ENCODE measurements around the gene SETDB2. TPM values are rescaled to one million over a fixed set of nuclear protein-coding genes. Genes with fewer than 3 reads are reported as not detected.

SETDB2 gene
- total RNA-seq, 1 experiment from 2014 or later = 7.3 TPM

DNA sequence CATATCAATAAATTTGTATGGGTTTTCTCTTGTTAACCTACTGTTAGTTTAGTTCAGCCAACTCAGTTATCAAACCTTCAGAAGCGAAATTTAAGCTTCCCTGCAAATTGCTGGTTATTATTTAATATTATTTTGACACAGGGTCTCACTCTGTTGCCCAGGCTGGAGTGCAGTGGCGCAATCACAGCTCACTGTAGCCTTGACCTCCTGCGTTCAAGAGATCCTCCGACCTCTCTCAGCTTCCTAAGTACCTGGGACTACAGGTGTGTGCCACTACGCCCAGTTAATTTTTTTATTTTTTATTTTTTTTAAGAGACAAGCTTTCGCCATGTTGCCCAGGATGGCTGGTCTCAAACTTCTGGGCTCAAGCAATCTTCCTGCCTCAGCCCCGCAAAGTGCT, 6.4 kb upstream of the SETDB2 start:
- Mint-ChIP-seq H3K27ac (ENCODE audit: low read depth, unreplicated experiment) (peak overlapping the region; percentile 44), H3K36me3 (ENCODE audit: insufficient read depth, unreplicated experiment) (peaks cover 6% of the 10 kb centered on the region), H3K27me3 (ENCODE audit: insufficient read depth, unreplicated experiment) (no peaks in the 10 kb centered on the region), H3K4me3 (ENCODE audit: unreplicated experiment) (no peak overlapping the region), H3K4me1 (ENCODE audit: insufficient read depth, unreplicated experiment) (peaks cover 10% of the 10 kb centered on the region), H3K9me3 (ENCODE audit: unreplicated experiment) (no peaks in the 10 kb centered on the region)
- ChIA-PET POLR2A (no interaction called here), CTCF (interaction anchor here (0.6 to 1.3 kb wide), 3 partner anchors 10 to 197 kb away, joined by 3 to 6 read pairs (median 3); no protein-coding TSS in a partner anchor)
- DNase-seq (ENCODE audit: unreplicated experiment) = no peak
- intact Hi-C loops (cut with micrococcal nuclease) = loop anchor here (1.0 kb wide), 1 partner anchor 136 kb away; no protein-coding TSS in a partner anchor
- BruUV-seq (replicated peaks) = no TSS peak
- TF ChIP-seq, protein P1, sequence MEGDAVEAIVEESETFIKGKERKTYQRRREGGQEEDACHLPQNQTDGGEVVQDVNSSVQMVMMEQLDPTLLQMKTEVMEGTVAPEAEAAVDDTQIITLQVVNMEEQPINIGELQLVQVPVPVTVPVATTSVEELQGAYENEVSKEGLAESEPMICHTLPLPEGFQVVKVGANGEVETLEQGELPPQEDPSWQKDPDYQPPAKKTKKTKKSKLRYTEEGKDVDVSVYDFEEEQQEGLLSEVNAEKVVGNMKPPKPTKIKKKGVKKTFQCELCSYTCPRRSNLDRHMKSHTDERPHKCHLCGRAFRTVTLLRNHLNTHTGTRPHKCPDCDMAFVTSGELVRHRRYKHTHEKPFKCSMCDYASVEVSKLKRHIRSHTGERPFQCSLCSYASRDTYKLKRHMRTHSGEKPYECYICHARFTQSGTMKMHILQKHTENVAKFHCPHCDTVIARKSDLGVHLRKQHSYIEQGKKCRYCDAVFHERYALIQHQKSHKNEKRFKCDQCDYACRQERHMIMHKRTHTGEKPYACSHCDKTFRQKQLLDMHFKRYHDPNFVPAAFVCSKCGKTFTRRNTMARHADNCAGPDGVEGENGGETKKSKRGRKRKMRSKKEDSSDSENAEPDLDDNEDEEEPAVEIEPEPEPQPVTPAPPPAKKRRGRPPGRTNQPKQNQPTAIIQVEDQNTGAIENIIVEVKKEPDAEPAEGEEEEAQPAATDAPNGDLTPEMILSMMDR (IDR thresholded peaks at IDR 0.05; ENCODE audit: unreplicated experiment) = no peak

- intact Hi-C loops (cut with micrococcal nuclease) = loop anchor here (5.0 kb wide), 1 partner anchor 498 kb away; the partner anchor contains the start of gene SPRYD7
- CTCF ChIA-PET = interaction anchor here (0.9 kb wide), 2 partner anchors 8 to 160 kb away, joined by 3 read pairs; no protein-coding TSS in a partner anchor
- POLR2A ChIA-PET = interaction anchor here (0.8 kb wide), 1 partner anchor 54 kb away, joined by 3 read pairs; no protein-coding TSS in a partner anchor
Observed at GRCh38 chr13:49439609-49440008, 4.5 kb upstream of the SETDB2 start.

DNA sequence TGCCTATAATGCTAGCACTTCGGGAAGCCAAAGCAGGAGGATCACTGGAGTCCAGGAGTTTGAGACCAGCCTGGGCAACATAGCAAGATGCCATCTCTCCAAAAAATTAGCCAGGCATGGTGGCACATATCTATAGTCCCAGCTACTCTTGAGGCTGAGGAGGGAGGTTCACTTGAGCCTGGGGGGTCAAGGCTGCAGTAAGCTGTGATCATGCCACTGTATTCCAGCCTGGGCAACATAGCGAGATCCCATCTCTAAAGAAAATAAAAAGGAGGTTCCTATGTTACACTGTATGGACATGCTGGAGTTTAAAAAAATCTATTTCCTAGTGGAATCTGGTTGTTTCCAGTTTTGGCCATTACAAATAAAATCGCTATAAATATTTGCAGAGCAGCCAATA, 2.8 kb upstream of the SETDB2 start:
- Mint-ChIP-seq H3K36me3 (ENCODE audit: insufficient read depth, unreplicated experiment) (peaks cover 6% of the 10 kb centered on the region), H3K9me3 (ENCODE audit: unreplicated experiment) (no peaks in the 10 kb centered on the region), H3K4me1 (ENCODE audit: insufficient read depth, unreplicated experiment) (peaks cover 13% of the 10 kb centered on the region), H3K27ac (ENCODE audit: low read depth, unreplicated experiment) (no peak overlapping the region), H3K27me3 (ENCODE audit: insufficient read depth, unreplicated experiment) (no peaks in the 10 kb centered on the region), H3K4me3 (ENCODE audit: unreplicated experiment) (no peak overlapping the region)
- no peak for DNase-seq (ENCODE audit: unreplicated experiment)
- TF ChIP-seq, protein P1 (IDR thresholded peaks at IDR 0.05; ENCODE audit: unreplicated experiment) = no peak
- ChIA-PET POLR2A (interaction anchor here (1.2 kb wide), 1 partner anchor 67 kb away, joined by 4 read pairs; no protein-coding TSS in a partner anchor), CTCF (interaction anchor here (0.5 kb wide), 1 partner anchor 94 kb away, joined by 3 read pairs; no protein-coding TSS in a partner anchor)
- intact Hi-C loops (cut with micrococcal nuclease) = loop anchor here (5.0 kb wide), 1 partner anchor 496 kb away; the partner anchor contains the start of gene SPRYD7
- BruUV-seq (replicated peaks) = no TSS peak

More at GRCh38 chr13:49439609-49440008, 4.5 kb upstream of the SETDB2 start:
- Mint-ChIP-seq H3K4me3 (ENCODE audit: unreplicated experiment) (no peak overlapping the region), H3K36me3 (ENCODE audit: insufficient read depth, unreplicated experiment) (peaks cover 6% of the 10 kb centered on the region), H3K9me3 (ENCODE audit: unreplicated experiment) (no peaks in the 10 kb centered on the region), H3K27me3 (ENCODE audit: insufficient read depth, unreplicated experiment) (no peaks in the 10 kb centered on the region), H3K4me1 (ENCODE audit: insufficient read depth, unreplicated experiment) (peaks cover 10% of the 10 kb centered on the region), H3K27ac (ENCODE audit: low read depth, unreplicated experiment) (no peak overlapping the region)
- no TSS peak for BruUV-seq (replicated peaks)
- DNase-seq (ENCODE audit: unreplicated experiment) = no peak
- TF ChIP-seq, protein P1 (IDR thresholded peaks at IDR 0.05; ENCODE audit: unreplicated experiment) = no peak

DNA sequence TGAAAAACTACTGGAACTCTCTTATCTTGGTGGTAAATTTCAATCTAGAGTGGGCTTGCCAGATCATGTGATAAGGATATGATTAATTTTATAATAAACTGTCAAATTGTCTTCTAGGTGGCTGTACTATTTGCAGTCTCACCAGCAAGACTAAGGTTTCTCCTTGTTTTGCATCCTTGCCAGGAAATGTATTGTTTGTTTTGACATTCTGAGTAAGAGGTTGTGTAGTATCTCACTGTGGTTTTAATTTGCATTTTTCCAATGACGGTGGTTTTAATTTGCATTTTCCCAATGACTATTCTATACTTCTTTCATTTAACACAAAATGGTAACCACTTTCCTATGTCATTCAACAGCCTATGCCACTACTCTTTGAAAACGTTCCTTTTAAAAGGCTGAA, 2.2 kb upstream of the SETDB2 start:
- H3K27me3 Mint-ChIP-seq (ENCODE audit: insufficient read depth, unreplicated experiment) = no peaks in the 10 kb centered on the region
- no peak overlapping the region for H3K27ac Mint-ChIP-seq (ENCODE audit: low read depth, unreplicated experiment)
- intact Hi-C loops (cut with micrococcal nuclease) = loop anchor here (5.0 kb wide), 1 partner anchor 495 kb away; the partner anchor contains the start of gene SPRYD7
- DNase-seq (ENCODE audit: unreplicated experiment) = no peak
- peaks cover 15% of the 10 kb centered on the region for H3K4me1 Mint-ChIP-seq (ENCODE audit: insufficient read depth, unreplicated experiment)
- ChIA-PET CTCF (interaction anchor here (1.0 kb wide), 1 partner anchor 155 kb away, joined by 3 read pairs; no protein-coding TSS in a partner anchor), POLR2A (interaction anchor here (4.6 to 4.8 kb wide), 2 partner anchors 11 to 144 kb away, joined by 37 to 46 read pairs; partner anchors contain the start of gene RCBTB1)
- TF ChIP-seq, protein P1 (IDR thresholded peaks at IDR 0.05; ENCODE audit: unreplicated experiment) = no peak
- no peaks in the 10 kb centered on the region for H3K9me3 Mint-ChIP-seq (ENCODE audit: unreplicated experiment)
- H3K4me3 Mint-ChIP-seq (ENCODE audit: unreplicated experiment) = no peak overlapping the region
- no TSS peak for BruUV-seq (replicated peaks)
- H3K36me3 Mint-ChIP-seq (ENCODE audit: insufficient read depth, unreplicated experiment) = peaks cover 6% of the 10 kb centered on the region
